T1000 (cell line): ENCODE results near the gene C2CD4D.

Experiments used
- DNase-seq: peaks from one replicate; lab custom pipeline; 2025; ENCODE audit warnings: mixed read lengths; lab: John Stamatoyannopoulos, UW

C2CD4D gene

DNA sequence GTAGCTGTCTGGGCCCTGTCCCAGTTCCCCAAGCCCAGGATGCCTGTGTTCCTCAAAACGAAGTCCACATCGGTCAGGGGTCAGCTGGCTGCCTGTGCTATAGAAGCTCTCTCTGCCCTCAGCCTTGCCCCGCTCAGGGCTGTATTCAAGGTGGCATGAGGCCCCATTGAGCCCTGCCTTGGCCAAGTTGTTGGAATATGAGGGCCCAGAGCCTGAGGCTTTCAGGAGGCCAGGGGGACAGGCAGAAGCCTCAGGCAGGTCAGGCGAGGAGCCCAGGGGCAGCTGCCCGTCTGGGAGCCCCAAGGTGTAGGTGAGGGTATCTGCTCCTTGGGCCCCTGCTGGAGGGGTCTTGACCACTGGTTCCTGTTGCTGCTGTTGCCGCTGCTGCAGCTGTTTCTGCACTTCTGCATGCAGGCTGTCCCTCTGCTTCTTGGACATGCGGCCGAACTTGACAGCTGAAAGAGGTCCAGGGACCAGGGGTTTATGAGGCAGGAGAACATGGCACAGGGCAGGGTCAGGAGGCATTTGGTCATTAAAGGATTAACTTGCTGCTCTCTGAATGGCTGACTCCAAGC, 24.6 kb downstream of the C2CD4D start:
- no peak for DNase-seq

DNA sequence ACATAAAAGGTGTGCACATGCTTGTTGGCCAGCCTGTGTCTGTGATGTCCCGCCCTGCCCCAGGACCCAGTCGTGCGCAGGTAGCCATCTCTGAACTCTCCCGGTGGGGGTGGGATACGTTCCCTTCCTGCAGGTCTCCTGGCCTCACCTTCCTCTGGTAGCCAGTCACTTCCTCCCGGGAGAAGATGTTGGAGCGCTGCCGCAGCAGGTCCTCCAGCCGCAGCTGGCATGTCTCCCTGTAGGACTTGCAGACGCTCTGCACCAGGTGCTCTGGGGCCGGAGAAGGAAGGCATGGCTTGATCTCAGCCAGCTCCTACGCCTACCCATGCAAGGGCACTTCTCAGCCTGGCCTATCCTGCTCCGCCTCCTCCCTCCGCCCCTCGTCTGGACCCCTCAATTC, 25.2 kb downstream of the C2CD4D start:
- DNase-seq, result no peak

DNA sequence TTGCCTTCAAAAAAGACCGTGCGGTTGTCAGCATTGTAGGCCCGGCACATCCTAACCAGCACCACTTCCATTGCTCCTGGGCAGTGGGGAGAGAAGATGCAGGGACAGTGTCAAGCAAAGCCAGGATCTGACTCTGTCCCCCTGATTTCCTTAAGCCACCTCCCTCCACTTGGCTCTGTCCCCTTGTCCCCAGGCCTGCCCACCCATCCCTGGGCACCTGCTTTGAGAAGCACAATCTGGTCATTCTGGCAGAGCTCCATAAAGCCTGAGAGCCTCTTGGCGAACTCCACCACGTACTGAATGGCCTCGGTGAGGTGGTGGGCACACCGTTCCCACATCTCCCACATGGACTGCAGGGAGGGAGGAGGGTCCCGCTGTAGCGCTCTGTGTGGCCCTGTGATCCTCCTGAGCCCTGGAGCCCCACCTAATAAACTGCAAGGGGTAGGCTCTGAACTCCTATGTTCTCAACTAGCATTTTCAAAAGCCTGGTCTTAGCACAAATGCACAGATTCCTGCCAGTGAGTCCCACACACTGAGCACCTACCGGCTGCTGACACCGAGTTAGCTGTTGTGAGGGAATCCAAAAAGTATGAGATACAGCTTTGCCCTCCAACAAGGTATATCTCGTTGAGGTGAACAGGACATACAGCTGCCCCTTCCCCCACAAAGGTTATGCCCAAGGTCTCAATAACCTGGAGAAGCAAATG, 26.2 kb downstream of the C2CD4D start:
- DNase-seq, result no peak

DNA sequence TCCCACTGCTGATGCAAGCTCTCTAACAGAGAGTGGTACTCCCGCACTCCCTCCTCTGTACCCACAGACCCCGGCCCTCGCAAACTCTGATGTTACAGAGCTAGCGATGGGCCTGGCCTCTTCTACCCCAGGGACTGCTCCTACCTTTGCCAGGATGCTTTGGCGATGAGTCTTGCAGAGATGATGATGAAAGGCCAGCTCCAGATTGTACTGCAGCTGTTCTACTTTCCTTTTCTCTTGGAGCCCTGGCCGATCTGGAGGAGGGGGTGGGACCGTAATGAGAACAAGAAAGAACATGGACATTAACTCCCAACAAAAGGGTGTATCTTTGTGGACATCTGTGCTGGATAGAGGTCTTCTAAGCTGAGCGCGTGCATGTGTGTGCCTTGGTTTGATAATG, 28.4 kb downstream of the C2CD4D start:
- DNase-seq, result no peak

- DNase-seq, result no peak
Measured at GRCh38 chr1:151809985-151810556, 29.5 kb downstream of the C2CD4D start.

DNA sequence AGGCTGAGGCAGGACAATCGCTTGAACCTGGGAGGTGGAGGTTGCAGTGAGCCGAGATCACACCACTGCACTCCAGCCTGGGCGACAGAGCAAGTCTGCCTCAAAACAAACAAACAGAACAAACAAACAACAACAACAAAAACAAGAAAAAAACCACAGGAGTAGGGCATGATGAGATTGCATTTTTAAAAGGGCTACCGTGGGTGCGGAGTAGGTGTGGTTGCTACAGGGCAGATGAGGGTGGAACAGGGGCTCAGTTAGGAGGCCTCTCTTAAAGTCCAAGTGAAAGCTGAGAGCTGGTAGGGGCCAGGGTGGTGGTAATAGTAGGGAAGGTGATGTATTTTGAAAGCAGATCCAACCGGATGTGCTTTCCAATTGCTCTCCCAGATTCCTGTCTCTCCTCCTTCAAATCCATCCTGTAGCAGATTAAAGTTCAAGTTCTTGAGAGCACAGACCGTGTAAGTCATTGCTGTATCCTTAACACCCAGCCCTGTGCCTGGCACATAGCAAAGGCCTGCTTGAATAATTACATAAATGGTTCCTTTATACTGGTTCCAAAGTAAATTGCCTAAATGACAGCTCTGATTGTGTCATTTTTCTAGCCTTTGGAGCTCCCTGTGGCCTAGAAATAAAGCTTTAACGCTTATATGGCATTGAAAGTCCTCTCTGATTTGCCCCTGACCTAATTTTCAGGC, 30.2 kb downstream of the C2CD4D start:
- DNase-seq, result no peak

- no peak for DNase-seq
Measured at GRCh38 chr1:151807766-151808165, 31.9 kb downstream of the C2CD4D start.

GRCh38 chr1:151807131-151807530, 32.5 kb downstream of the C2CD4D start:
- no peak for DNase-seq

GRCh38 chr1:151806170-151806569, 33.5 kb downstream of the C2CD4D start:
- no peak for DNase-seq

DNA sequence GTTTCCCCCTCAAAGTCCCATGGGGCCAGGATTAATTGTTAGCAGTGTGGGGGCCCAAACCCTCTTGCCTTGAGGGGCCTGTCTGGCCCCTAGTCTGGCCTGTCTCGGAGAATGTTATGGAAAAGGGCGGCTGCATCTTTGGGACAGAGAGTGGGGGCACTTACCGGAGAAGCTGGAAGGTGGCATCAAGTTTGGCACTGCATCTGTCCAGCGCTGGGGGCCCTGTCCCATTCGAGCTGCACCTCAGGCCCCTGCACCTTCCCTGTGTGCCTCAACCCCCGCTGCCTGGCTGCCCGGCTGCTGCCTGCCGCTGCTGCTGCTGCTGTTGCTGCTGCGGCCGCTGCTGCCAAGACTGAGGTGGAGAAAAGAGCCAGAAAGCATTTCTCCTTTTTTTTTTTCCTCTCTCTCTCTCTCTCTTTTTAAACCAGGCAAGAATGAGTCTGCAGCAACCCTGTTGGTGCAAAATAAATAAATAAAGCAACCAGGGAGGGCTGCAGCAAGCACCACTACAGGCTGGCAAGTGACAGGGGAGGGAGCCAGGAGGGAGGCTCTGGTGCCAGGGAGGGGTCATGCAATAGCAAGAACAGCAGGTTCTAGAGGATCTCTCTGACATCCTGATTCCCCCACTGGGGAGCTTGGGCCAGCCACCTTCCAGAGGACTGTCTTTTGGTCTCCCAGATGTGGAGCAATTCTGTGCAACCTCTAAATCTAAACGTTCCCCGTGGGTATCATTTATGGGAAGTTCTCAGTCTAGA, 34.4 kb downstream of the C2CD4D start, which contains the start of gene LINGO4:
Gene LINGO4, minus strand, starts transcription at position 354 of the 755 bp plus-strand sequence. CDS start 2,715 bp downstream, outside the sequence.
- DNase-seq, result no peak

DNA sequence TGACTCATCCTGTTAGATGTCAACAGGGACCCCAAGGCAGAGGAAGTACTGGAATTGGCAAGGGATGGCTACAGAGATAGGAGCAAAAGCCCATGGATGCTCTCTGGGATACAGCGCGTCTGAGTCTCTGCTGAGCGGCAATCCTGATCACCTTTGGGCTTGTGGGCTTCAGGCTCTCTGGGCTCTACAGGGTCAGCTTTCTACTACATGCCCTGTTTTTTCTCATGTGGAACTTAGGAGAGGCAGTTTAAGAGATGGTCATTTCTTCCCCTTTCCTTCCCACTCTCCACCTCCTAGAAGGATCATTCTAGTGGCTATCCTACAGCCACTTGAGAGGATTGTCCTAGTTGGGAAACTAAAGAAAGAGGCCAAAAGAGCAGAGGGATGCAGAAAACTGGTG, 35.7 kb downstream of the C2CD4D start:
- DNase-seq, result no peak

DNA sequence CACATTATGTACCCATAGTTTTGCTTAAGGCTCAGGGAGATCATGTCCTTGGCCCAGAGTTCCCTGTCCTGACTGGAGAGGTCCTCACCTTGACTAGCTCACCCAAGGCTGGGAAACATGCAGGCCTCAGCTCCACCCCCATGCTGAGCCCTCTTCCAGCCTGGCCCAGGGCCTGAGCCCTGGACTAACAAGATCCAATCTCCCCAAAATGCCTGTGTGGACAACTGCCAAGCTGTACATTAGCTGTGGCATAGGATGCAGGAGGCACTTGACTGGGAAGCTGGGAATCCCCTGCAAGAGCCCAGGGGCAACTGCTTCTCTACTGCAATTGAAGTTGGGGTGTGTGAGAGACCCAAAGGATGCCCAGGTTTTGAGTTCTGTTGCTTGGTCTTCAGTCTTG, 36.5 kb downstream of the C2CD4D start:
- DNase-seq, result no peak

DNA sequence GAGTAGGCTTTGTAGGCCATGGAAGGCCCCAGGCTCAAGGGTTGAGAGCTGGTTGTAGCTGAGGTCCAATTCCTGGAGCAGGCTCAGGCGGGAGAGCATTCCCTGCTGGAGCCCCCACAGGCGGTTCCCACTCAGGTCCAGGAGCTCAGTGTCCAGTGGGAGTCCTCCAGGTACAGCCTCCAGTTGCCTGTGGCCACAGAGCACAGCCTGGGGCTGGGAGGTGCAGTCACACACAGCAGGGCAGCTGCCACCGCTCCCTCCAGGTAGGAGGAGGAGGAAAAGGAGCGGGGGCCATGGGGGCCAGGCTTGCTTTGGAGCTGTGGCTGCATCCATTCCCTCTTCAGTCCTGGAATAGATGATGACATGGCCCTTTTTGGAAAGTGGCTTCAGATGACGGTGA, 37.2 kb downstream of the C2CD4D start:
- no peak for DNase-seq

DNA sequence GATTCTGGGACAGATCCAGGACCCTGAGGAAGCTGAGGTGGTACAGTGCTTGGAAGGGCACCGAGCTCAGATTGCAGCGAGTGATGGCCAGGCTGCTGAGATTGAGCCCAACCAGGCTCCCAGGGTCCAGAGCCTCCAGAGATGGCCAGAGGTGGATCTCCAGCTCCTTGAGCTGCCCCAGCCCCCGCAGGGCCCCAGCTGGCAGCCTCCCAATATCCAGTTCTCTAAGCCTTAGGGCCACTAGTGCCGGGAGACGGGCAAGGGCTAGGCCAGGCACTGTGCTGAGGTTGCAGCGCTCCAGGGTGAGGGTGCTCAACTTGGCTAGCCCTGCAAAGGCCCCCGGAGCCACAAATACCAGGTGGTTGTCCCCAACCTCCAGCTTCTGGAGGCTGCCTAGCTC, 37.8 kb downstream of the C2CD4D start:
- DNase-seq, result no peak

DNA sequence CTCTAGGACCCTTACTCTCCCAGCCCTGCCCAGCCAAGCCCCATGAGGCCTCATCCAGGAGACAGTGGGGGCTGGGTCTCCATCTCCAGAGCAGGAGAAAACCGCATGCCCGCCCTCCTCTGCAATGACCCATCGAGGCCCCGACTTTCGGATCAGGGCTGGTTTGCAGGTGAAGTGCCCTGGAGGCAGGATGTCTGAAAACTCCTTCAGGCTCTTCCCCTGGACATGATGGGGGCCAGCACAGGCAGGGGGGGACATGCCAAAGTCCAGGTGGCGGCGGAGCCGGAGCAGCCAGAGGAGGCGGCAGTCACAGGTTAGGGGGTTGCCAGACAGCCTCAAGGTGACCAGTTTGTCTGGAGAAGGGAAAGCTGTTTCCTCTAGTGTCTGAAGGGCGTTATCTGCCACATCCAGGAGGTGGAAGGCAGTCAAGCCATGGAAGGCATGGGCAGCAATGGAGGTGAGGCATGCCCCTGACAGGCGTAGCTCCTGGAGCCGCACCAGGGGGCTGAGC, 38.3 kb downstream of the C2CD4D start:
- DNase-seq, result no peak

DNA sequence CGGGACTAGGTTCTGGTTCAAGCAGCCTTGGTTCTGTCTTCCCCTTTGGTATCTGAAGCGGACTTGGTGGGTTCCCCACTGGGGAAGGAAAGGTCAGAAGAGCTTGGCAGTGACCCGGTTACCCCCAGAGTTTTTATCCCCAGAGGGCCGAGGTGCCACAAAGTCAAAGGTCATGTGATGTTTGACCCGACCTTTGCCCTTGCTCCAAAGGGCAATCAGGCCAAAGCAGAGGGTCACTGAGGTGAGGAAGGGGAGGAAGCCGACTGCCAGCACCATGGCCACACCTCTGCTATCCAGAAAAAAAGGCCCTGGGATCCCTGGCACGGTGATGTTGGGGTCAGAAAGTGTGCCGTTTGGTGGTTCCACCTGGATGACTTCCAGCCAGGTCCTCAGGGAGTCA, 38.8 kb downstream of the C2CD4D start:
- DNase-seq, result no peak

DNA sequence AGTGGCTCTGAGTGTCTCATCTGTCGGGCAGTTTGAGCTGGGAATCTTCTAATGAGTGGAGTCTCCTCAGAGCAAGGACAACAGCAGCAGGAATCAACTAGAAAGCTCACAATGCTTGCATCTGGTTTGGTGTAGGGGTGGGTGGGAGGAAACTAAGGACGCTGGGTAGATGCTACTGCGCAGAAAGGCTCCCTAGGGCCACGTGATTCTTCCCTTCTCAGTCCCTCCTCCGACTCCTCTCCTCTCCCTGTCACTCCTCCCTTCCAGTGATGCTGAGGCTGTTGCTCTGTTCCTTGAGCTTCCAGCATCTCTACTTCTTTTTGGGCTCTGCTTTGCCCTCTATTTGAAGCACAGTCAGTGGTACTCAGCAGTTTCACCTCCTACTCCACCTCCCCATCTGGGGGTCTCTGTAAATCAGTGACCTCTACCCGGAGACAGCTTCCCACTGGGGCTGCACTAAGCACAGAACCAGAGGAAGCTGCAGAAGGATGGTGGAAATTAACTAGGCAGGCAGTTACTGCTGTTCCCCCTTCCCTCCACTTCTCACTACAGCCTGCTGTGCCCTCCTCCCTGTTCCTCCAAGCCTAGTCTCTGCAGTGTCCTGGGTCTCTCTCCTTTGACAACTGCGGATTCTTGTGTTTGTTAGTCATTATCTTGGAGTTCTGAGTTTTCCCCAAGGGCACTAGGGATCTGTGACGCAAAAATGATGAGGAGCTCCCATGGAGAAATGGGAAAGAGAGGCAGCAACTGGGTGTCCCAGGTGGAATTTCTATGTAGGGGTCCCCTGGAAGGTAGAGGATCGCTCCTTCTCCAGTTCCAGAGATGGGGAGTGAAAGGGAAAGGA, 40.2 kb downstream of the C2CD4D start:
- DNase-seq, result no peak

DNA sequence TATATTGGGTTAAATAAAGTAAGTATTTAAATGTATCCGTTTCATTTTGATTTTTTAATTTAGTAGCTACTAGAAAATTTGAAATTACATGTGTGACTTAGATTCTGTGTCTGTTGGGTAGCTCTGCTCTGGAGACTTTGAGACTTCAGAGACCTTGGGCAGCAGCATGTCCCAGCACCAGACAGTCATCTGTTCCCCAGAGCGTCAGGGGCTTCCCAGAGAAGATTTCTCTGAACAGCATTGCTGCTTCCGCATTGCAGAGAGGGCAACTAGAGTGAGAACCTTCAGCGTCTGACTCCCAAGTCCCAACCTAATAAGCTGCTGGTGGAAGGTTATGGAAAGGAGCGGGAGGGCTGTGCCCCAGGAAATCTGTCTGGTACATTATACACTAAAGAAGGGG, 41.0 kb downstream of the C2CD4D start:
- no peak for DNase-seq

- DNase-seq, result no peak
Measured at GRCh38 chr1:151790940-151791651, 48.5 kb downstream of the C2CD4D start.
